ENCODE data around the gene ENGASE. TPM values are rescaled to one million over a fixed set of nuclear protein-coding genes. Genes with fewer than 3 reads are reported as not detected.

Gene ENGASE
- total and polyA plus RNA-seq, 8 donors: 6.6 to 505 (median 35.2) TPM

GRCh38 chr17:79116575-79117368 lies 42.1 kb downstream of the ENGASE start:
- Histone ChIP-seq H3K27me3 (peaks cover 0 to 85% (median 36%) of the 10 kb centered on the region in 3 donors), H3K9me3 (no peaks in the 10 kb centered on the region), H3K36me3 (no peaks in the 10 kb centered on the region), H3K27ac (no peak overlapping the region), H3K4me1 (peaks cover 11 to 18% (median 16%) of the 10 kb centered on the region in 4 donors), H3K4me3 (no peak overlapping the region)
- WGBS, 5 donors: 88 to 96% (median 93%) methylated on average over 6 to 19 of the region's 19 CpGs
- intact Hi-C loops (cut with DNase I; ENCODE audit: low total_unique reads): no loop called here
- no peak for DNase-seq
- no peak for TF ChIP-seq POLR2A (IDR thresholded peaks at IDR 0.05)
- no peak for TF ChIP-seq EP300 (IDR thresholded peaks at IDR 0.05)
- no peak for TF ChIP-seq CTCF (IDR thresholded peaks at IDR 0.05)
- TF ChIP-seq POLR2AphosphoS5 (IDR thresholded peaks at IDR 0.05): no peak

GRCh38 chr17:79117905-79118487 lies 43.4 kb downstream of the ENGASE start:
- Histone ChIP-seq H3K27ac (no peak overlapping the region), H3K4me1 (peaks cover 11 to 18% (median 16%) of the 10 kb centered on the region in 4 donors), H3K9me3 (no peaks in the 10 kb centered on the region), H3K27me3 (peaks cover 0 to 82% (median 37%) of the 10 kb centered on the region in 3 donors), H3K36me3 (no peaks in the 10 kb centered on the region), H3K4me3 (no peak overlapping the region)
- WGBS, 5 donors: 59 to 72% (median 65%) methylated on average over 15 to 21 of the region's 21 CpGs
- intact Hi-C loops (cut with DNase I; ENCODE audit: low total_unique reads): no loop called here
- DNase-seq: no peak
- TF ChIP-seq POLR2AphosphoS5 (IDR thresholded peaks at IDR 0.05): no peak
- TF ChIP-seq EP300 (IDR thresholded peaks at IDR 0.05): no peak
- no peak for TF ChIP-seq POLR2A (IDR thresholded peaks at IDR 0.05)
- TF ChIP-seq CTCF (IDR thresholded peaks at IDR 0.05): no peak

- intact Hi-C loops (cut with DNase I; ENCODE audit: low total_unique reads): no loop called here
- 66 to 88% (median 78%) methylated on average over 4 of the region's 4 CpGs for WGBS, 5 donors
- TF ChIP-seq POLR2AphosphoS5 (IDR thresholded peaks at IDR 0.05): no peak
- no peak for TF ChIP-seq EP300 (IDR thresholded peaks at IDR 0.05)
- TF ChIP-seq CTCF (IDR thresholded peaks at IDR 0.05): no peak
- no peak for TF ChIP-seq POLR2A (IDR thresholded peaks at IDR 0.05)
Observed at GRCh38 chr17:79118924-79119323, 44.3 kb downstream of the ENGASE start.

GRCh38 chr17:79120259-79120658 lies 45.6 kb downstream of the ENGASE start:
- Histone ChIP-seq H3K9me3 (no peaks in the 10 kb centered on the region), H3K36me3 (no peaks in the 10 kb centered on the region), H3K27me3 (peaks cover 0 to 82% (median 40%) of the 10 kb centered on the region in 3 donors), H3K4me1 (peaks cover 0 to 5% (median 4%) of the 10 kb centered on the region in 4 donors), H3K27ac (no peak overlapping the region), H3K4me3 (no peak overlapping the region)
- intact Hi-C loops (cut with DNase I; ENCODE audit: low total_unique reads): no loop called here
- DNase-seq: no peak
- TF ChIP-seq EP300 (IDR thresholded peaks at IDR 0.05) (no peak), POLR2A (IDR thresholded peaks at IDR 0.05) (no peak), POLR2AphosphoS5 (IDR thresholded peaks at IDR 0.05) (no peak), CTCF (IDR thresholded peaks at IDR 0.05) (no peak)
- WGBS, 5 donors: 76 to 85% (median 77%) methylated on average over 5 of the region's 5 CpGs

More at GRCh38 chr17:79118924-79119323, 44.3 kb downstream of the ENGASE start:
- H3K27me3 ChIP-seq: peaks cover 0 to 81% (median 37%) of the 10 kb centered on the region in 3 donors
- H3K36me3 ChIP-seq: no peaks in the 10 kb centered on the region
- H3K4me1 ChIP-seq: peaks cover 11 to 18% (median 16%) of the 10 kb centered on the region in 4 donors
- DNase-seq: no peak
- no peak overlapping the region for H3K27ac ChIP-seq
- H3K9me3 ChIP-seq: no peaks in the 10 kb centered on the region
- H3K4me3 ChIP-seq: no peak overlapping the region

Data from stomach (tissue), 9 donors.